HUES6 (cell line): Measurements from ENCODE around the gene FNDC10.
"Not testable (repeated sequence)": the region's sequence is repeated elsewhere in the genome, so short reads cannot be mapped to it uniquely, and the experiment has no call there.

Experiments
- H3K27ac ChIP-seq: 2 replicates; pipeline ENCODE4 v1.7.0; 2013; ENCODE audit warnings: low read depth, mild to moderate bottlenecking, low read length, inconsistent platforms
- H3K27me3 ChIP-seq: 2 replicates; pipeline ENCODE4 v1.6.1; 2013; ENCODE audit warnings: low read length; ENCODE audit not compliant: control insufficient read depth, insufficient read depth
- H3K36me3 ChIP-seq: 2 replicates; pipeline ENCODE4 v1.6.1; 2013; ENCODE audit warnings: low read length; ENCODE audit not compliant: control insufficient read depth, insufficient read depth
- H3K4me1 ChIP-seq: 2 replicates; pipeline ENCODE4 v1.6.1; 2013; ENCODE audit warnings: low read length; ENCODE audit not compliant: control insufficient read depth, insufficient read depth
- H3K4me3 ChIP-seq: 2 replicates; pipeline ENCODE4 v1.5.1; 2013; ENCODE audit warnings: low read depth, low read length
- H3K9ac ChIP-seq: one replicate; pipeline ENCODE4 v1.6.1; 2013; ENCODE audit warnings: mild to moderate bottlenecking, low read length
- H3K9me3 ChIP-seq: 2 replicates; pipeline ENCODE4 v1.6.1; 2013; ENCODE audit warnings: low read depth, low read length; ENCODE audit not compliant: control insufficient read depth, insufficient read depth

Gene FNDC10

GRCh38 chr1:1634613-1635012 lies 34.7 kb upstream of the FNDC10 start:
- H3K27me3 ChIP-seq, result peaks cover 16% of the 10 kb centered on the region
- H3K9me3 ChIP-seq, H3K4me3 ChIP-seq, H3K9ac ChIP-seq, H3K4me1 ChIP-seq, H3K27ac ChIP-seq: not testable (repeated sequence)
- H3K36me3 ChIP-seq, result peaks cover 21% of the 10 kb centered on the region

GRCh38 chr1:1633409-1633808 lies 33.5 kb upstream of the FNDC10 start:
- H3K4me1 ChIP-seq, H3K4me3 ChIP-seq, H3K27ac ChIP-seq, H3K9me3 ChIP-seq, H3K9ac ChIP-seq: not testable (repeated sequence)
- Histone ChIP-seq H3K36me3 (peaks cover 16% of the 10 kb centered on the region), H3K27me3 (peaks cover 16% of the 10 kb centered on the region)

GRCh38 chr1:1631782-1632420 lies 32.0 kb upstream of the FNDC10 start, which contains the start of gene MMP23B:
TSS of gene MMP23B (plus strand) at chr1:1632173. CDS start at chr1:1632219, 46 bp downstream.
- Histone ChIP-seq H3K9ac (peak within 1 kb of the TSS; percentile 53), H3K27ac (no peak within 1 kb of the TSS; the same call in 1 of the 2 replicates), H3K4me1 (no peaks in the 10 kb centered on the region), H3K4me3 (peak within 1 kb of the TSS; percentile 56), H3K27me3 (peaks cover 16% of the 10 kb centered on the region), H3K36me3 (peaks cover 6% of the 10 kb centered on the region), H3K9me3 (no peaks in the 10 kb centered on the region)

GRCh38 chr1:1630965-1631781 lies 31.2 kb upstream of the FNDC10 start:
- peaks cover 16% of the 10 kb centered on the region for H3K27me3 ChIP-seq
- H3K4me3 ChIP-seq, result peak overlapping the region; percentile 56
- no peaks in the 10 kb centered on the region for H3K4me1 ChIP-seq
- H3K9me3 ChIP-seq, result no peaks in the 10 kb centered on the region
- peak overlapping the region; percentile 53 for H3K9ac ChIP-seq
- H3K36me3 ChIP-seq, result no peaks in the 10 kb centered on the region; the same call in 1 of the 2 replicates
- no peak overlapping the region; the same call in 1 of the 2 replicates for H3K27ac ChIP-seq

- Histone ChIP-seq H3K36me3 (no peaks in the 10 kb centered on the region; the same call in 1 of the 2 replicates), H3K27me3 (peaks cover 16% of the 10 kb centered on the region), H3K27ac (no peak overlapping the region), H3K4me1 (no peaks in the 10 kb centered on the region), H3K9ac (no peak overlapping the region), H3K4me3 (peak overlapping the region; percentile 56), H3K9me3 (no peaks in the 10 kb centered on the region)
These were observed 30.4 kb upstream of the FNDC10 start for GRCh38 chr1:1630191-1630964.

- Histone ChIP-seq H3K9me3 (no peaks in the 10 kb centered on the region), H3K4me1 (no peaks in the 10 kb centered on the region), H3K9ac (no peak overlapping the region), H3K27me3 (peaks cover 16% of the 10 kb centered on the region), H3K4me3 (peak overlapping the region; percentile 44; the same call in 1 of the 2 replicates), H3K36me3 (no peaks in the 10 kb centered on the region; the same call in 1 of the 2 replicates), H3K27ac (no peak overlapping the region)
These were observed 29.7 kb upstream of the FNDC10 start for GRCh38 chr1:1629430-1630190.

- Histone ChIP-seq H3K4me3 (peak overlapping the region; percentile 44; the same call in 1 of the 2 replicates), H3K9ac (no peak overlapping the region), H3K27me3 (peaks cover 16% of the 10 kb centered on the region), H3K4me1 (no peaks in the 10 kb centered on the region), H3K36me3 (no peaks in the 10 kb centered on the region; the same call in 1 of the 2 replicates), H3K27ac (no peak overlapping the region), H3K9me3 (no peaks in the 10 kb centered on the region)
These were observed 29.0 kb upstream of the FNDC10 start for GRCh38 chr1:1628754-1629429.

- no peaks in the 10 kb centered on the region; the same call in 1 of the 2 replicates for H3K36me3 ChIP-seq
- no peak overlapping the region for H3K27ac ChIP-seq
- peaks cover 16% of the 10 kb centered on the region for H3K27me3 ChIP-seq
- H3K4me3 ChIP-seq, result no peak overlapping the region; the same call in 1 of the 2 replicates
- no peak overlapping the region for H3K9ac ChIP-seq
- H3K9me3 ChIP-seq, result no peaks in the 10 kb centered on the region
- no peaks in the 10 kb centered on the region for H3K4me1 ChIP-seq
These were observed 28.2 kb upstream of the FNDC10 start for GRCh38 chr1:1627829-1628753.

- peaks cover 15% of the 10 kb centered on the region for H3K27me3 ChIP-seq
- no peak overlapping the region for H3K9ac ChIP-seq
- H3K36me3 ChIP-seq, result no peaks in the 10 kb centered on the region; the same call in 1 of the 2 replicates
- no peaks in the 10 kb centered on the region for H3K9me3 ChIP-seq
- H3K4me1 ChIP-seq, result no peaks in the 10 kb centered on the region
- no peak overlapping the region for H3K27ac ChIP-seq
- no peak overlapping the region for H3K4me3 ChIP-seq
These were observed 27.4 kb upstream of the FNDC10 start for GRCh38 chr1:1627261-1627828.
